ENCODE measurements around the gene TMEM9B. TPM values are rescaled to one million over a fixed set of nuclear protein-coding genes. Genes with fewer than 3 reads are reported as not detected.

The TMEM9B gene
- total and polyA plus RNA-seq, 2 donors (not counting 1 experiment from before 2014, with no cell fraction given): 15.0 to 30.4 TPM

GRCh38 chr11:8907116-8907515 is 57.1 kb downstream of the TMEM9B start:
- Histone ChIP-seq H3K36me3 (replicated peaks in 1 of 2; ENCODE audit: control extremely low read depth in 1 of 2, control insufficient read depth in 1 of 2, extremely low read depth in 1 of 2, insufficient read depth in 2 of 2, low read length in 1 of 2) (no peaks in the 10 kb centered on the region), H3K79me2 (ENCODE audit: control insufficient read depth, insufficient read depth, low read length) (no peaks in the 10 kb centered on the region), H3K4me2 (replicated peaks; ENCODE audit: low read depth, low read length, poor library complexity, severe bottlenecking) (no peak overlapping the region), H3K27ac (ENCODE audit: low read length in 2 of 2) (no peak overlapping the region), H3K27me3 (replicated peaks in 1 of 4; ENCODE audit: control extremely low read depth in 1 of 4, control insufficient read depth in 3 of 4, insufficient read depth in 4 of 4, low read length in 3 of 4) (peaks cover 0 to 3% (median 0%) of the 10 kb centered on the region in 4 experiments), H3K4me1 (ENCODE audit: control insufficient read depth in 2 of 2, insufficient read depth in 2 of 2, low read length in 2 of 2) (peaks cover 7 to 15% of the 10 kb centered on the region in 2 donors), H4K20me1 (ENCODE audit: control insufficient read depth, insufficient read depth, low read length, poor library complexity, severe bottlenecking) (no peaks in the 10 kb centered on the region), H3K9ac (ENCODE audit: low read length) (no peak overlapping the region), H3K9me3 (ENCODE audit: control extremely low read depth in 1 of 3, control insufficient read depth in 2 of 3, insufficient read depth in 1 of 3, low read length in 2 of 3) (peaks cover 0 to under 1% (median 0%) of the 10 kb centered on the region in 3 donors), H3K4me3 (ENCODE audit: control extremely low read depth in 1 of 5, extremely low read depth in 1 of 5, insufficient read depth in 1 of 5, low read depth in 2 of 5, low read length in 4 of 5) (no peak overlapping the region), H2AFZ (ENCODE audit: insufficient read depth, low read depth, low read length, poor library complexity, severe bottlenecking) (no peak overlapping the region)
- Mint-ChIP-seq H3K27ac (no peak overlapping the region), H3K4me3 (no peak overlapping the region), H3K27me3 (peaks cover 10% of the 10 kb centered on the region), H3K4me1 (peaks cover 26% of the 10 kb centered on the region), H3K9me3 (ENCODE audit: insufficient read depth) (no peaks in the 10 kb centered on the region)
- intact Hi-C loops (cut with micrococcal nuclease): no loop called here
- DNase-seq: no peak
- TF ChIP-seq EZH2 (IDR thresholded peaks at IDR 0.05; ENCODE audit: borderline replicate concordance, insufficient read depth, low read depth, low read length, poor library complexity, severe bottlenecking): no peak
- no peak for TF ChIP-seq CTCF (IDR thresholded peaks at IDR 0.05)
- CTCF ChIA-PET: no interaction called here
- POLR2A ChIA-PET: no interaction called here
- no CpG with 5 or more reads among the region's 1 CpG for WGBS (ENCODE audit: insufficient coverage)
- ATAC-seq (ENCODE audit: low read depth): no peak

GRCh38 chr11:8905528-8906165 is 58.6 kb downstream of the TMEM9B start:
- Histone ChIP-seq H3K36me3 (replicated peaks in 1 of 2; ENCODE audit: control extremely low read depth in 1 of 2, control insufficient read depth in 1 of 2, extremely low read depth in 1 of 2, insufficient read depth in 2 of 2, low read length in 1 of 2) (no peaks in the 10 kb centered on the region), H3K9ac (ENCODE audit: low read length) (no peak overlapping the region), H4K20me1 (ENCODE audit: control insufficient read depth, insufficient read depth, low read length, poor library complexity, severe bottlenecking) (no peaks in the 10 kb centered on the region), H3K9me3 (ENCODE audit: control extremely low read depth in 1 of 3, control insufficient read depth in 2 of 3, insufficient read depth in 1 of 3, low read length in 2 of 3) (peaks cover 0 to 5% (median 1%) of the 10 kb centered on the region in 3 donors), H3K79me2 (ENCODE audit: control insufficient read depth, insufficient read depth, low read length) (no peaks in the 10 kb centered on the region), H3K4me1 (ENCODE audit: control insufficient read depth in 2 of 2, insufficient read depth in 2 of 2, low read length in 2 of 2) (peaks cover 7 to 15% of the 10 kb centered on the region in 2 donors), H3K4me2 (replicated peaks; ENCODE audit: low read depth, low read length, poor library complexity, severe bottlenecking) (no peak overlapping the region), H3K4me3 (ENCODE audit: control extremely low read depth in 1 of 5, extremely low read depth in 1 of 5, insufficient read depth in 1 of 5, low read depth in 2 of 5, low read length in 4 of 5) (no peak overlapping the region), H3K27me3 (replicated peaks in 1 of 4; ENCODE audit: control extremely low read depth in 1 of 4, control insufficient read depth in 3 of 4, insufficient read depth in 4 of 4, low read length in 3 of 4) (peaks cover 0 to 3% (median 0%) of the 10 kb centered on the region in 4 experiments), H2AFZ (ENCODE audit: insufficient read depth, low read depth, low read length, poor library complexity, severe bottlenecking) (no peak overlapping the region), H3K27ac (ENCODE audit: low read length in 2 of 2) (no peak overlapping the region)
- TF ChIP-seq EZH2 (IDR thresholded peaks at IDR 0.05; ENCODE audit: borderline replicate concordance, insufficient read depth, low read depth, low read length, poor library complexity, severe bottlenecking) (no peak), CTCF (IDR thresholded peaks at IDR 0.05) (no peak)
- peaks cover 3% of the 10 kb centered on the region for H3K9me3 Mint-ChIP-seq (ENCODE audit: insufficient read depth)
- POLR2A ChIA-PET: interaction anchor here (0.7 kb wide), 1 partner anchor 555 kb away, joined by 5 read pairs; no protein-coding TSS in a partner anchor
- H3K4me3 Mint-ChIP-seq: no peak overlapping the region
- WGBS (ENCODE audit: insufficient coverage): no CpG with 5 or more reads among the region's 5 CpGs
- CTCF ChIA-PET: no interaction called here
- ATAC-seq (ENCODE audit: low read depth) (no peak), DNase-seq (no peak)
- intact Hi-C loops (cut with micrococcal nuclease): no loop called here
- peaks cover 23% of the 10 kb centered on the region for H3K4me1 Mint-ChIP-seq
- H3K27ac Mint-ChIP-seq: no peak overlapping the region
- peaks cover 15% of the 10 kb centered on the region for H3K27me3 Mint-ChIP-seq

Measured in B cell (primary cell).